HEK293 (cell line): ENCODE measurements around the gene PEX3.

ENCODE experiments used
- CTCF ChIA-PET: fragments of 350-600 bp; formaldehyde crosslinking; extraction: SDS; loops from one replicate; lab custom pipeline; 2021; ENCODE audit warnings: antibody characterized with exemption; lab: Yijun Ruan, JAX
- POLR2A ChIA-PET: fragments of 300-600 bp; formaldehyde crosslinking; extraction: SDS; loops from one replicate; lab custom pipeline; 2020; ENCODE audit warnings: antibody characterized with exemption, inconsistent platforms; lab: Yijun Ruan, JAX
- H3K27ac ChIP-seq: fragments of 200-500 bp; sonication (Bioruptor generic); 2 replicates; pipeline ENCODE4 v1.5.1; 2014; ENCODE audit warnings: low read depth, low read length, control low read depth, inconsistent platforms; ENCODE audit errors: extremely low read depth
- H3K36me3 ChIP-seq, 2 experiments: fragments of 200-500 bp in 1 of 2; sonication (Bioruptor generic) in 1 of 2; 1 replicate in 1 of 2; 2 replicates in 1 of 2; pipeline ENCODE4 v1.5.1; 2014 to 2017; ENCODE audit warnings: inconsistent platforms in 2 of 2, low read length in 2 of 2; ENCODE audit not compliant: control insufficient read depth in 2 of 2, insufficient read depth in 1 of 2
- H3K4me1 ChIP-seq: fragments of 200-500 bp; sonication (Bioruptor generic); 2 replicates; pipeline ENCODE4 v1.5.1; 2014; ENCODE audit warnings: mild to moderate bottlenecking, low read length, inconsistent platforms; ENCODE audit not compliant: control insufficient read depth, insufficient read depth
- H3K4me3 ChIP-seq: 2 replicates; pipeline ENCODE4 v1.5.1; 2011; ENCODE audit warnings: low read depth, mild to moderate bottlenecking, control low read depth, low read length, moderate library complexity
- H3K9me3 ChIP-seq: fragments of 200-500 bp; sonication (Bioruptor generic); 2 replicates; pipeline ENCODE4 v1.5.1; 2014; ENCODE audit warnings: low read depth, low read length, inconsistent platforms; ENCODE audit not compliant: control insufficient read depth, insufficient read depth
- BCL11A ChIP-seq: fragments of 450-650 bp; formaldehyde crosslinking; IDR thresholded peaks from 2 replicates; pipeline ENCODE4 v1.5.1; 2016; ENCODE audit warnings: low read depth, missing biosample characterization, missing genetic modification characterization
- GLI2 ChIP-seq: fragments of 450-650 bp; formaldehyde crosslinking; IDR thresholded peaks from 2 replicates; pipeline ENCODE4; 2017; ENCODE audit warnings: missing biosample characterization, missing genetic modification characterization, low read depth, borderline replicate concordance
- SALL2 ChIP-seq: fragments of 450-650 bp; formaldehyde crosslinking; IDR thresholded peaks from 2 replicates; pipeline ENCODE4 v1.5.0; 2017; ENCODE audit warnings: missing biosample characterization, mild to moderate bottlenecking, missing genetic modification characterization, borderline replicate concordance
- TCF7L2 ChIP-seq: IDR thresholded peaks from 2 replicates; pipeline ENCODE4 v1.6.1; 2011; ENCODE audit warnings: low read depth, mild to moderate bottlenecking, inconsistent platforms, low read length, moderate library complexity, borderline replicate concordance
- ZBTB1 ChIP-seq: fragments of 450-650 bp; formaldehyde crosslinking; IDR thresholded peaks from 2 replicates; pipeline ENCODE4 v1.5.1; 2016; ENCODE audit warnings: missing biosample characterization, missing genetic modification characterization
- ZNF473 ChIP-seq: fragments of 450-650 bp; formaldehyde crosslinking; IDR thresholded peaks from 2 replicates; pipeline ENCODE4 v1.5.1; 2017; ENCODE audit warnings: missing biosample characterization, missing genetic modification characterization
- ZNF48 ChIP-seq: fragments of 450-650 bp; formaldehyde crosslinking; IDR thresholded peaks from 2 replicates; pipeline ENCODE4 v1.5.1; 2016; ENCODE audit warnings: missing biosample characterization, missing genetic modification characterization
- ZNF514 ChIP-seq: fragments of 450-650 bp; formaldehyde crosslinking; IDR thresholded peaks from 2 replicates; pipeline ENCODE4 v1.5.1; 2016; ENCODE audit warnings: missing biosample characterization, missing genetic modification characterization
- ZNF558 ChIP-seq: fragments of 450-650 bp; formaldehyde crosslinking; IDR thresholded peaks from 2 replicates; pipeline ENCODE4 v1.5.1; 2016; ENCODE audit warnings: missing biosample characterization, missing genetic modification characterization
- ZNF561 ChIP-seq: fragments of 450-650 bp; IDR thresholded peaks from 2 replicates; pipeline ENCODE4 v1.5.1; 2018; ENCODE audit warnings: missing biosample characterization, missing genetic modification characterization, borderline replicate concordance
- ZNF701 ChIP-seq: fragments of 450-650 bp; formaldehyde crosslinking; IDR thresholded peaks from 2 replicates; pipeline ENCODE4 v1.5.1; 2016; ENCODE audit warnings: missing biosample characterization, missing genetic modification characterization
- ZNF830 ChIP-seq: fragments of 450-650 bp; IDR thresholded peaks from 2 replicates; pipeline ENCODE4 v1.5.0; 2018; ENCODE audit warnings: missing biosample characterization, missing genetic modification characterization, low read depth, mild to moderate bottlenecking, moderate library complexity
- TF ChIP-seq, protein P1 (sequence below): fragments of 450-650 bp; formaldehyde crosslinking; IDR thresholded peaks from 2 replicates; pipeline ENCODE4 v1.5.1; 2016; ENCODE audit warnings: missing biosample characterization, missing genetic modification characterization
- TF ChIP-seq, protein P2 (sequence below): fragments of 450-650 bp; formaldehyde crosslinking; IDR thresholded peaks from 2 replicates; pipeline ENCODE4 v1.5.1; 2016; ENCODE audit warnings: missing biosample characterization, missing genetic modification characterization, low read depth
- TF ChIP-seq, protein P3 (sequence below): fragments of 450-650 bp; formaldehyde crosslinking; IDR thresholded peaks from 2 replicates; pipeline ENCODE4 v1.5.0; 2017; ENCODE audit warnings: missing biosample characterization, missing genetic modification characterization, borderline replicate concordance
- TF ChIP-seq, protein P4 (sequence below): fragments of 450-650 bp; formaldehyde crosslinking; IDR thresholded peaks from 2 replicates; pipeline ENCODE4 v1.5.1; 2016; ENCODE audit warnings: missing biosample characterization, missing genetic modification characterization
- TF ChIP-seq, protein P5 (sequence below): fragments of 450-650 bp; formaldehyde crosslinking; IDR thresholded peaks from 2 replicates; pipeline ENCODE4 v1.5.1; 2017; ENCODE audit warnings: missing biosample characterization, missing genetic modification characterization
- TF ChIP-seq, protein P6 (sequence below): fragments of 450-650 bp; formaldehyde crosslinking; IDR thresholded peaks from 2 replicates; pipeline ENCODE4 v1.5.1; 2017; ENCODE audit warnings: missing biosample characterization, mild to moderate bottlenecking, missing genetic modification characterization, moderate library complexity

PEX3 gene, protein sequence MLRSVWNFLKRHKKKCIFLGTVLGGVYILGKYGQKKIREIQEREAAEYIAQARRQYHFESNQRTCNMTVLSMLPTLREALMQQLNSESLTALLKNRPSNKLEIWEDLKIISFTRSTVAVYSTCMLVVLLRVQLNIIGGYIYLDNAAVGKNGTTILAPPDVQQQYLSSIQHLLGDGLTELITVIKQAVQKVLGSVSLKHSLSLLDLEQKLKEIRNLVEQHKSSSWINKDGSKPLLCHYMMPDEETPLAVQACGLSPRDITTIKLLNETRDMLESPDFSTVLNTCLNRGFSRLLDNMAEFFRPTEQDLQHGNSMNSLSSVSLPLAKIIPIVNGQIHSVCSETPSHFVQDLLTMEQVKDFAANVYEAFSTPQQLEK

DNA sequence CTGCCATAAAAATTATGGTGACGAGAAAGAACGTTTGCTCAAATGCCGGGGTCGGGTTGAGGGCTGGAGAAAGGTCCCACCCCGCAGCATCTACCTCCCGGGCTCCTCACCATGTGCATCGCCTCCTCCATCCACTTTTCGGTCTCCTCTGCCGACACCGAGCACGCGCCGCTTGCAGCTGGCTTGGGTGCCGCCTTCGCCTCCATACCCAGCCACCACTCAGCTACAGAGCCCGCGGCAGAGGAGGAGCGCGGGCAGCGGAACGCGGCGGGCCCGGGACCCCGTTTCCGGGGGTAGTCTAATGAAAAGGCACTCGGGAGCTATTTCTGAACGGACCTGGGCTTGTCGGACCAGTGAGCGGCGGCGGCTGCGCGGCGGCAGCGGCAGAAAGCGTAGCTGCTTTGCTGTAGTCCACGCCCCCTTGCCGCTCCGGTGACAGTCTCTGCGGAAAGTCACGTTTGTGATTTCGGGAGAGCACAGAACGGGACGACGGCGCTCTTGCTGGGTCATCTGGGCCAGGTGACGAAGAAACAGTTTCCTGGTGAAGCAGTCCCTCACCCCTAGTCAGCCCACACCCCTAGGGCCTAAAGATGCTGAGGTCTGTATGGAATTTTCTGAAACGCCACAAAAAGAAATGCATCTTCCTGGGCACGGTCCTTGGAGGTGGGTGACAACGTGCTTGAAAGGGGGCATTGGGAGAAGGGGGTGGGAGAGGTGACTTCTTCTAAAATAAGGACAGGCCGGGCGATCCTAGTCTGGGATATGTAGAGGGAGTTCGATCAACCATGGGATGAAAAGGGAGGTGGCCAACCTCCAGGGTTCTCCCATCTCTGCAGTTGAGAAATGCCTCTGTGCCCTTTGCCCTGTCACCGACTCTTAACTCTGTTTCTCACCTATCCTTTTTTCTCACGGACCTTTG lies at the start of gene PEX3, which contains the start of gene ADAT2:
TSS of gene PEX3 (plus strand) at position 353 of the 919 bp plus-strand sequence. CDS start at position 591, 238 bp downstream.
TSS of gene ADAT2 (minus strand) at position 243 of the 919 bp plus-strand sequence. CDS start at position 206, 37 bp downstream.
- ChIA-PET POLR2A (interaction anchor here (0.8 to 1.4 kb wide), 14 partner anchors 9 to 1147 kb away, joined by 3 to 9 read pairs (median 4); partner anchors contain the start of genes FUCA2 and LTV1), CTCF (interaction anchor here (0.6 to 0.8 kb wide), 3 partner anchors 26 to 504 kb away, joined by 3 read pairs; no protein-coding TSS in a partner anchor)
- peaks cover 7 to 16% of the 10 kb centered on the region in 2 experiments; a peak in 2 of 3 replicates for H3K36me3 ChIP-seq
- H3K4me3 ChIP-seq = peak within 1 kb of the TSS; percentile 87
- peak within 1 kb of the TSS; percentile 65 for H3K27ac ChIP-seq
- peaks cover 4% of the 10 kb centered on the region; the same call in 1 of the 2 replicates for H3K4me1 ChIP-seq
- H3K9me3 ChIP-seq = no peaks in the 10 kb centered on the region
- TF ChIP-seq, protein P1, sequence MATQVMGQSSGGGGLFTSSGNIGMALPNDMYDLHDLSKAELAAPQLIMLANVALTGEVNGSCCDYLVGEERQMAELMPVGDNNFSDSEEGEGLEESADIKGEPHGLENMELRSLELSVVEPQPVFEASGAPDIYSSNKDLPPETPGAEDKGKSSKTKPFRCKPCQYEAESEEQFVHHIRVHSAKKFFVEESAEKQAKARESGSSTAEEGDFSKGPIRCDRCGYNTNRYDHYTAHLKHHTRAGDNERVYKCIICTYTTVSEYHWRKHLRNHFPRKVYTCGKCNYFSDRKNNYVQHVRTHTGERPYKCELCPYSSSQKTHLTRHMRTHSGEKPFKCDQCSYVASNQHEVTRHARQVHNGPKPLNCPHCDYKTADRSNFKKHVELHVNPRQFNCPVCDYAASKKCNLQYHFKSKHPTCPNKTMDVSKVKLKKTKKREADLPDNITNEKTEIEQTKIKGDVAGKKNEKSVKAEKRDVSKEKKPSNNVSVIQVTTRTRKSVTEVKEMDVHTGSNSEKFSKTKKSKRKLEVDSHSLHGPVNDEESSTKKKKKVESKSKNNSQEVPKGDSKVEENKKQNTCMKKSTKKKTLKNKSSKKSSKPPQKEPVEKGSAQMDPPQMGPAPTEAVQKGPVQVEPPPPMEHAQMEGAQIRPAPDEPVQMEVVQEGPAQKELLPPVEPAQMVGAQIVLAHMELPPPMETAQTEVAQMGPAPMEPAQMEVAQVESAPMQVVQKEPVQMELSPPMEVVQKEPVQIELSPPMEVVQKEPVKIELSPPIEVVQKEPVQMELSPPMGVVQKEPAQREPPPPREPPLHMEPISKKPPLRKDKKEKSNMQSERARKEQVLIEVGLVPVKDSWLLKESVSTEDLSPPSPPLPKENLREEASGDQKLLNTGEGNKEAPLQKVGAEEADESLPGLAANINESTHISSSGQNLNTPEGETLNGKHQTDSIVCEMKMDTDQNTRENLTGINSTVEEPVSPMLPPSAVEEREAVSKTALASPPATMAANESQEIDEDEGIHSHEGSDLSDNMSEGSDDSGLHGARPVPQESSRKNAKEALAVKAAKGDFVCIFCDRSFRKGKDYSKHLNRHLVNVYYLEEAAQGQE (tag by site-specific recombination) = peak; percentile 82
- peak; percentile 90 for TF ChIP-seq ZNF558
- peak; percentile 98 for TF ChIP-seq ZNF561 (tag by site-specific recombination)
- TF ChIP-seq, protein P2, sequence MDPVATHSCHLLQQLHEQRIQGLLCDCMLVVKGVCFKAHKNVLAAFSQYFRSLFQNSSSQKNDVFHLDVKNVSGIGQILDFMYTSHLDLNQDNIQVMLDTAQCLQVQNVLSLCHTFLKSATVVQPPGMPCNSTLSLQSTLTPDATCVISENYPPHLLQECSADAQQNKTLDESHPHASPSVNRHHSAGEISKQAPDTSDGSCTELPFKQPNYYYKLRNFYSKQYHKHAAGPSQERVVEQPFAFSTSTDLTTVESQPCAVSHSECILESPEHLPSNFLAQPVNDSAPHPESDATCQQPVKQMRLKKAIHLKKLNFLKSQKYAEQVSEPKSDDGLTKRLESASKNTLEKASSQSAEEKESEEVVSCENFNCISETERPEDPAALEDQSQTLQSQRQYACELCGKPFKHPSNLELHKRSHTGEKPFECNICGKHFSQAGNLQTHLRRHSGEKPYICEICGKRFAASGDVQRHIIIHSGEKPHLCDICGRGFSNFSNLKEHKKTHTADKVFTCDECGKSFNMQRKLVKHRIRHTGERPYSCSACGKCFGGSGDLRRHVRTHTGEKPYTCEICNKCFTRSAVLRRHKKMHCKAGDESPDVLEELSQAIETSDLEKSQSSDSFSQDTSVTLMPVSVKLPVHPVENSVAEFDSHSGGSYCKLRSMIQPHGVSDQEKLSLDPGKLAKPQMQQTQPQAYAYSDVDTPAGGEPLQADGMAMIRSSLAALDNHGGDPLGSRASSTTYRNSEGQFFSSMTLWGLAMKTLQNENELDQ = peak; percentile 92
- no peak for TF ChIP-seq SALL2 (tag by site-specific recombination)
- TF ChIP-seq, protein P3, sequence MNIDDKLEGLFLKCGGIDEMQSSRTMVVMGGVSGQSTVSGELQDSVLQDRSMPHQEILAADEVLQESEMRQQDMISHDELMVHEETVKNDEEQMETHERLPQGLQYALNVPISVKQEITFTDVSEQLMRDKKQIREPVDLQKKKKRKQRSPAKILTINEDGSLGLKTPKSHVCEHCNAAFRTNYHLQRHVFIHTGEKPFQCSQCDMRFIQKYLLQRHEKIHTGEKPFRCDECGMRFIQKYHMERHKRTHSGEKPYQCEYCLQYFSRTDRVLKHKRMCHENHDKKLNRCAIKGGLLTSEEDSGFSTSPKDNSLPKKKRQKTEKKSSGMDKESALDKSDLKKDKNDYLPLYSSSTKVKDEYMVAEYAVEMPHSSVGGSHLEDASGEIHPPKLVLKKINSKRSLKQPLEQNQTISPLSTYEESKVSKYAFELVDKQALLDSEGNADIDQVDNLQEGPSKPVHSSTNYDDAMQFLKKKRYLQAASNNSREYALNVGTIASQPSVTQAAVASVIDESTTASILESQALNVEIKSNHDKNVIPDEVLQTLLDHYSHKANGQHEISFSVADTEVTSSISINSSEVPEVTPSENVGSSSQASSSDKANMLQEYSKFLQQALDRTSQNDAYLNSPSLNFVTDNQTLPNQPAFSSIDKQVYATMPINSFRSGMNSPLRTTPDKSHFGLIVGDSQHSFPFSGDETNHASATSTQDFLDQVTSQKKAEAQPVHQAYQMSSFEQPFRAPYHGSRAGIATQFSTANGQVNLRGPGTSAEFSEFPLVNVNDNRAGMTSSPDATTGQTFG (tag by site-specific recombination) = peak; percentile 73; the same call in 1 of the 2 replicates
- peak; percentile 37; the same call in 1 of the 2 replicates for TF ChIP-seq BCL11A (tag by site-specific recombination)
- no peak for TF ChIP-seq ZNF514
- TF ChIP-seq, protein P4, sequence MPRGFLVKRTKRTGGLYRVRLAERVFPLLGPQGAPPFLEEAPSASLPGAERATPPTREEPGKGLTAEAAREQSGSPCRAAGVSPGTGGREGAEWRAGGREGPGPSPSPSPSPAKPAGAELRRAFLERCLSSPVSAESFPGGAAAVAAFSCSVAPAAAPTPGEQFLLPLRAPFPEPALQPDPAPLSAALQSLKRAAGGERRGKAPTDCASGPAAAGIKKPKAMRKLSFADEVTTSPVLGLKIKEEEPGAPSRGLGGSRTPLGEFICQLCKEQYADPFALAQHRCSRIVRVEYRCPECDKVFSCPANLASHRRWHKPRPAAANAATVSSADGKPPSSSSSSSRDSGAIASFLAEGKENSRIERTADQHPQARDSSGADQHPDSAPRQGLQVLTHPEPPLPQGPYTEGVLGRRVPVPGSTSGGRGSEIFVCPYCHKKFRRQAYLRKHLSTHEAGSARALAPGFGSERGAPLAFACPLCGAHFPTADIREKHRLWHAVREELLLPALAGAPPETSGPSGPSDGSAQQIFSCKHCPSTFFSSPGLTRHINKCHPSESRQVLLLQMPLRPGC (tag by site-specific recombination) = peak; percentile 95
- TF ChIP-seq, protein P5, sequence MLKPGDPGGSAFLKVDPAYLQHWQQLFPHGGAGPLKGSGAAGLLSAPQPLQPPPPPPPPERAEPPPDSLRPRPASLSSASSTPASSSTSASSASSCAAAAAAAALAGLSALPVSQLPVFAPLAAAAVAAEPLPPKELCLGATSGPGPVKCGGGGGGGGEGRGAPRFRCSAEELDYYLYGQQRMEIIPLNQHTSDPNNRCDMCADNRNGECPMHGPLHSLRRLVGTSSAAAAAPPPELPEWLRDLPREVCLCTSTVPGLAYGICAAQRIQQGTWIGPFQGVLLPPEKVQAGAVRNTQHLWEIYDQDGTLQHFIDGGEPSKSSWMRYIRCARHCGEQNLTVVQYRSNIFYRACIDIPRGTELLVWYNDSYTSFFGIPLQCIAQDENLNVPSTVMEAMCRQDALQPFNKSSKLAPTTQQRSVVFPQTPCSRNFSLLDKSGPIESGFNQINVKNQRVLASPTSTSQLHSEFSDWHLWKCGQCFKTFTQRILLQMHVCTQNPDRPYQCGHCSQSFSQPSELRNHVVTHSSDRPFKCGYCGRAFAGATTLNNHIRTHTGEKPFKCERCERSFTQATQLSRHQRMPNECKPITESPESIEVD (tag by site-specific recombination) = no peak
- TF ChIP-seq, protein P6, sequence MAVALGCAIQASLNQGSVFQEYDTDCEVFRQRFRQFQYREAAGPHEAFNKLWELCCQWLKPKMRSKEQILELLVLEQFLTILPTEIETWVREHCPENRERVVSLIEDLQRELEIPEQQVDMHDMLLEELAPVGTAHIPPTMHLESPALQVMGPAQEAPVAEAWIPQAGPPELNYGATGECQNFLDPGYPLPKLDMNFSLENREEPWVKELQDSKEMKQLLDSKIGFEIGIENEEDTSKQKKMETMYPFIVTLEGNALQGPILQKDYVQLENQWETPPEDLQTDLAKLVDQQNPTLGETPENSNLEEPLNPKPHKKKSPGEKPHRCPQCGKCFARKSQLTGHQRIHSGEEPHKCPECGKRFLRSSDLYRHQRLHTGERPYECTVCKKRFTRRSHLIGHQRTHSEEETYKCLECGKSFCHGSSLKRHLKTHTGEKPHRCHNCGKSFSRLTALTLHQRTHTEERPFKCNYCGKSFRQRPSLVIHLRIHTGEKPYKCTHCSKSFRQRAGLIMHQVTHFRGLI (tag by site-specific recombination) = peak; percentile 73
- TF ChIP-seq ZNF473 = no peak
- no peak for TF ChIP-seq ZBTB1 (tag by site-specific recombination)
- TF ChIP-seq GLI2 (tag by site-specific recombination) = no peak
- no peak for TF ChIP-seq TCF7L2
- no peak for TF ChIP-seq ZNF830 (tag by site-specific recombination)
- 0 out of 2 replicates have a peak, but pooled peaks have one; percentile 57 for TF ChIP-seq ZNF701 (tag by site-specific recombination)
- no peak for TF ChIP-seq ZNF48
